Cardiac muscle cell (in vitro differentiated cells and primary cell): ENCODE results near the gene ZMIZ2. TPM values are rescaled to one million over a fixed set of nuclear protein-coding genes. Genes with fewer than 3 reads are reported as not detected.

Source experiments
- DNase-seq, 2 donors: peaks; one replicate each; pipeline versions ENCODE4 v3.0.0 to v3.0.0-alpha.2; 2010 to 2017; ENCODE audit warnings: low read depth in 1 of 2, low spot score in 1 of 2
- H3K27ac ChIP-seq: fragments of 200-600 bp; sonication (generic); 2 replicates; pipeline ENCODE4 v1.5.1; 2016
- H3K27me3 ChIP-seq: fragments of 200-600 bp; sonication (generic); 2 replicates; pipeline ENCODE4 v1.6.0; 2016; ENCODE audit warnings: control low read depth
- H3K36me3 ChIP-seq: fragments of 200-600 bp; sonication (generic); 2 replicates; pipeline ENCODE4 v1.5.1; 2016; ENCODE audit warnings: control low read depth
- H3K4me1 ChIP-seq: fragments of 200-600 bp; sonication (generic); 2 replicates; pipeline ENCODE4 v1.8.1; 2017; ENCODE audit warnings: low read depth, mild to moderate bottlenecking, mixed run types
- H3K4me3 ChIP-seq: fragments of 200-600 bp; sonication (generic); 2 replicates; pipeline ENCODE4 v1.5.1; 2016; ENCODE audit warnings: mild to moderate bottlenecking
- H3K9me3 ChIP-seq: fragments of 200-600 bp; sonication (generic); 2 replicates; pipeline ENCODE4 v1.5.1; 2017; ENCODE audit warnings: low read depth, mild to moderate bottlenecking, control low read depth
- polyA plus RNA-seq: library from polyadenylated mRNA; unstranded; fragments of >200 nt; fragmentation: Nextera tagmentation; extraction: Ambion mirVana; gene quantifications from 2 replicates; pipeline ENCODE4 v1.2.1, GENCODE V29; 2016
- total RNA-seq: library from RNA; depleted of rRNA; stranded (reverse); fragments of >200 nt; gene quantifications from 2 replicates; pipeline ENCODE4 v1.2.3, GENCODE V29; 2016
- TF ChIP-seq, protein P1 (sequence below): IDR thresholded peaks from 2 replicates; pipeline ENCODE4 v1.5.1; 2012; ENCODE audit warnings: low read depth, mild to moderate bottlenecking, low read length

The ZMIZ2 gene
- total and polyA plus RNA-seq, 2 experiments from 2014 or later: 47.7 to 58.9 TPM

DNA sequence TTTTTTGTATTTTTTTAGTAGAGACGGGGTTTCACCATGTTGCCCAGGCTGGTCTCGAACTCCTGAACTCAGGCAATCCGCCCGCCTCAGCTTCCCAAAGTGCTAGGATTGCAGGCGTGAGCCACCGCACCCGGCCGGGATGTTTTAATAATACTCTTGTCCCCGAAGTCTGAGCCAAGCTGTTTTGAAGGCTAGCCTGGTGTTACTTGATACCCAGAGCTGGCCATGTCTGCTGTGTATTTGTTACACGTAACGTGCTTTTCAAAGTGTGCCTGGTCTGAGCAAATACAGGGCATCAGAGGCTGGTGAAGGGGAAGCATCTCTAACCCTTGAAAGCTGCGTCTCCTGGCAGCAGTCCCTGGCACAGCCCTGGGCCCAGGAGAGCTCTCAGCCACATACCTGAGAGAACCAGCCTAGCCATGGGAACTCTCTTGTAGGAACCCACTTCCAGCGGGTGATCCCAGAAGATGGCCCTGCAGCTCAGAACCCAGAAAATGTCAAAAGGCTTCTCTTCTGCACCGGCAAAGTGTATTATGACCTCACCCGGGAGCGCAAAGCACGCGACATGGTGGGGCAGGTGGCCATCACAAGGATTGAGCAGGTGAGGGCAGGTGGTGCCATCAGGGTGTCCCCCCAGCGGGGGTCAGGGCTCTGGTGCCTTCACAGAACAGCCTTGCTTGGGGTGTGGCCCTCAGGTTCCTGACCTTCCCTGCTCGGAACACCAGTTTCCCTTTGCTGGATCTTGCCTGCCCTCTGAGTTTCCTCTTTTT lies 41.7 kb upstream of the ZMIZ2 start:
- H3K4me1 ChIP-seq: no peaks in the 10 kb centered on the region
- H3K9me3 ChIP-seq: no peaks in the 10 kb centered on the region
- no peak for DNase-seq
- H3K27ac ChIP-seq: no peak overlapping the region
- no peak overlapping the region for H3K4me3 ChIP-seq
- TF ChIP-seq, protein P1, sequence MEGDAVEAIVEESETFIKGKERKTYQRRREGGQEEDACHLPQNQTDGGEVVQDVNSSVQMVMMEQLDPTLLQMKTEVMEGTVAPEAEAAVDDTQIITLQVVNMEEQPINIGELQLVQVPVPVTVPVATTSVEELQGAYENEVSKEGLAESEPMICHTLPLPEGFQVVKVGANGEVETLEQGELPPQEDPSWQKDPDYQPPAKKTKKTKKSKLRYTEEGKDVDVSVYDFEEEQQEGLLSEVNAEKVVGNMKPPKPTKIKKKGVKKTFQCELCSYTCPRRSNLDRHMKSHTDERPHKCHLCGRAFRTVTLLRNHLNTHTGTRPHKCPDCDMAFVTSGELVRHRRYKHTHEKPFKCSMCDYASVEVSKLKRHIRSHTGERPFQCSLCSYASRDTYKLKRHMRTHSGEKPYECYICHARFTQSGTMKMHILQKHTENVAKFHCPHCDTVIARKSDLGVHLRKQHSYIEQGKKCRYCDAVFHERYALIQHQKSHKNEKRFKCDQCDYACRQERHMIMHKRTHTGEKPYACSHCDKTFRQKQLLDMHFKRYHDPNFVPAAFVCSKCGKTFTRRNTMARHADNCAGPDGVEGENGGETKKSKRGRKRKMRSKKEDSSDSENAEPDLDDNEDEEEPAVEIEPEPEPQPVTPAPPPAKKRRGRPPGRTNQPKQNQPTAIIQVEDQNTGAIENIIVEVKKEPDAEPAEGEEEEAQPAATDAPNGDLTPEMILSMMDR: no peak
- H3K27me3 ChIP-seq: no peaks in the 10 kb centered on the region
- H3K36me3 ChIP-seq: peaks cover 24% of the 10 kb centered on the region

DNA sequence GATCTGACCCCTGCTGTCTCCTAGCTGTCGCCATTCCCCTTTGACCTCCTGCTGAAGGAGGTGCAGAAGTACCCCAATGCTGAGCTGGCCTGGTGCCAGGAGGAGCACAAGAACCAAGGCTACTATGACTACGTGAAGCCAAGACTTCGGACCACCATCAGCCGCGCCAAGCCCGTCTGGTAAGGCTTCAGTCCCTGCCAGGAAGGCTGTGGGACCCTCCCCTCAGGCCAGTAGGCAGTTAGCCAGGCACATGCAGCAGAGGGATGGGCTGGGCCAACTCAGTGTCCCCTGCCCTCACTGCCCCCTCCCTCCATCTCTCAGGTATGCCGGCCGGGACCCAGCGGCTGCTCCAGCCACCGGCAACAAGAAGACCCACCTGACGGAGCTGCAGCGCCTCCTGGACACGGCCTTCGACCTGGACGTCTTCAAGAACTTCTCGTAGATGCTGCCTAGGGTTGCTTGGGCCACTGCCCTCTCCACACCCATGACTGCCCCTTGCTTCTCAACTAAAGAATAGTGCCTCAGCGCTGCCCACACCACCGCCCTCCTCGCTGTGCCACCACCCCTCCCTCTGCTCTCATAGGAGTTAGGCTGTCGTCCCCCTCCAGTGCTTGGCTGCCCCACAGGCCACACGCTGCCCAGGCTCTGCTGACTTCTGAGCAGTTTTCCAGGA lies 41.0 kb upstream of the ZMIZ2 start:
- Histone ChIP-seq H3K4me1 (no peaks in the 10 kb centered on the region), H3K27me3 (no peaks in the 10 kb centered on the region), H3K27ac (no peak overlapping the region), H3K9me3 (no peaks in the 10 kb centered on the region), H3K4me3 (no peak overlapping the region), H3K36me3 (peaks cover 23% of the 10 kb centered on the region)
- TF ChIP-seq, protein P1: no peak
- DNase-seq: no peak

DNA sequence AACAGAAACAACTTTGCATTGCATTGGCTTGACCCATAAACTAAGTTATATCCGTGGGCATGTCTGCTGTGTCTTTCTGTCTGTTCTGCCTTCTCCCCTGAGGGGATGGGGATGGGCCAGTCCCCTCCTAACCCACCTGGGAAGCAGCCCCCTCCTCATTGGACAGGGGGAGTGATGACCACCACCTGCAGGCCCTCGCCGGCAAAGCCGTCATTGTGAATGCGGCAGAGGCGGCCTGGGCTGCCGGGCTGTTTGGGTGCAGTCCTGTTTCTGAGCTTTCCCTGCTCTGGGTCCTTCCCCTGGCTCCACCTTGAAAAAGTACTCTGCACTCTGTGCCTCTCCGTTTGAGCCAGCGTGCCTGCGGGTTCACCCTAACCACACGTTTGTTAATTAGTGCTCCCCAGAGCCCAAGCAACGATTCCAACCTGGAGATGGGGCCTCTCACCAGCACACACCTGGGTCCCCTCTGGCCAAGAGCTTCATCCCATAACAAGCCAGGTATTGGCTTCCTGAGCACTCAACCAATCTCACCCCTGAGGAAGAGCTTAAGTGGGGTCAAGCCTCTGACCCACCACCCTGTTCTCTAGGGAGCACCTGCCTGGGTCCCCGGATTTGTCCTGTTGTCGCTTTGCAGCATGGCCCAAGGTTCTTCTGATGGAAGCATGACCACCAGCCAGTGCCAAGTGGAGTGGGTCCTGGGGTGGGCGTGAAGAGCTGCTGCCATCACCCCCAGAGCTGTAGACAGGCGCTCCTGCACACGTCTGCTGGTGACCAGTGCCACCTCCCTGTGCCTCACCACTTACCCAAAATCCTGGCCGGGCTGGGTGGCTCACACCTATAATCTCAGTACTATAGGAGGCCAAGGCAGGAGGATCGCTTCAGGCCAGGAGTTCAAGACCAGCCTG lies 39.4 kb upstream of the ZMIZ2 start:
- no peak overlapping the region for H3K4me3 ChIP-seq
- H3K27ac ChIP-seq: peak overlapping the region; percentile 51
- no peaks in the 10 kb centered on the region for H3K27me3 ChIP-seq
- H3K4me1 ChIP-seq: peaks cover 11% of the 10 kb centered on the region
- no peaks in the 10 kb centered on the region for H3K9me3 ChIP-seq
- TF ChIP-seq, protein P1: no peak
- peaks cover 18% of the 10 kb centered on the region for H3K36me3 ChIP-seq
- DNase-seq: no peak

DNA sequence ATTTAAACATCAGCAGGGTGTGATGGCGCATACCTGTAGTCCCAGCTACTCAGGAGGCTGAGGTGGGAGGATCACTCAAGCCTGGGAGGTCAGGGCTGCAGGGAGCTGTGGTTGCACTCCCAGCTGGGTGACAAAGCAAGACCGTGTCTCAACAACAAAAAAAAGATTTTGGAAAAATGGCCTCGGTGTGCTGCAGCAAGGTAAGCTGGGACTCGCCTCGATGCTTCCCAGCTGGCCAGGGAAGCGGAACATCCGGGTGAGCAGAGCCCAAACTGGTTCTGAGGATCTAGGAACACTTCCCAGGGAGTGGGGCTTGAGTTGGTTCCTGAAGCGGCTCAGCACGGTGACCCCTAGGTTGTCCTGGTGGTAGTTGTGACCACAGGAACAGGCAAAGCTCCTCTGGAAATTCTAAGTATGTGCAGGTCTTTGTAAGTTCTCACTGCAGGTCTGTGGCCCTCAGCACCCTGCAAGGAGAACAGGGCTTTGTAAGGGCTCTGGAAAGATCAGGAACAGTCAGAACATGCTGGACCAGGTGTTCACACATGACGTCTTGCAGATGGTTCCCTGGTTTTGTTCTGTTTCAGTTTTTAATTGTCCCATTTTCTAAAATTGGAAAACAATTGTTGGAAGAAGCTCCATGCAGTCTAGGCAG lies 38.6 kb upstream of the ZMIZ2 start:
- peaks cover 15% of the 10 kb centered on the region for H3K4me1 ChIP-seq
- H3K36me3 ChIP-seq: peaks cover 18% of the 10 kb centered on the region
- H3K9me3 ChIP-seq: no peaks in the 10 kb centered on the region
- no peak overlapping the region for H3K4me3 ChIP-seq
- DNase-seq: no peak
- TF ChIP-seq, protein P1: no peak
- H3K27me3 ChIP-seq: no peaks in the 10 kb centered on the region
- H3K27ac ChIP-seq: peak overlapping the region; percentile 51

DNA sequence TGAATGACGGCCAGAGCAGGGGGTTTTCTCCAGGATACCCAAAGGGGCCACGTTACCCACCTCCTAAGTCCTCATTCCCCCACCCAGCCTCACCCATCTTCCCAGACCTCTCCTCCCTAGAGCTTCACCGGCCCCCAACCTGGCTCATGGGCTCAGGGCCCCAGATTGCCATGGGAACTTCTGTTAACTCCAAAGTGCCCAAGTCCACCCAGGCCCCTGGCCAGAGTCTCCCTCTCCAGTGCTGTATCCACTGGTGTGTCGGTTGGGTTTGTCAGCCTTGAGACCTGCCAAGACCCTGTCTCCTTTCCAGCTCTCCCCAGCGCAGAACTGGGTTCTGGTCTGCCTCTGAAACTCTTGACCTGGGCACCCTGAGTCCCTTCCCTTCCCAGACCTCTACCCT lies 37.1 kb upstream of the ZMIZ2 start:
- Histone ChIP-seq H3K4me3 (no peak overlapping the region), H3K4me1 (peaks cover 15% of the 10 kb centered on the region), H3K27me3 (no peaks in the 10 kb centered on the region), H3K27ac (peak overlapping the region; percentile 71), H3K36me3 (peaks cover 18% of the 10 kb centered on the region), H3K9me3 (no peaks in the 10 kb centered on the region)
- no peak for DNase-seq
- TF ChIP-seq, protein P1: no peak
